ENCODE results near the gene MORN5.

Gene MORN5

GRCh38 chr9:122159026-122159924, at the start of gene MORN5, which contains the start of gene NDUFA8:
TSS of gene MORN5 (plus strand) at chr9:122159908. CDS start at chr9:122159973, 65 bp downstream.
TSS of gene NDUFA8 (minus strand) at chr9:122159779. CDS start at chr9:122159677, 102 bp downstream.
- peaks cover 7% of the 10 kb centered on the region for H3K4me1 ChIP-seq
- H3K36me3 ChIP-seq (ENCODE audit: control insufficient read depth, insufficient read depth, low read length): peaks cover 3% of the 10 kb centered on the region
- peak within 1 kb of the TSS; percentile 44 for H3K27ac ChIP-seq
- no peak for TF ChIP-seq CTCF (IDR thresholded peaks at IDR 0.05)
- peaks cover 15% of the 10 kb centered on the region for H3K79me2 ChIP-seq
- peak within 1 kb of the TSS; percentile 97 for H3K4me3 ChIP-seq (ENCODE audit: low read depth, low read length)
- H2AFZ ChIP-seq: peak within 1 kb of the TSS; percentile 86
- H3K27me3 ChIP-seq (ENCODE audit: control insufficient read depth, insufficient read depth, low read length): no peaks in the 10 kb centered on the region
- peak within 1 kb of the TSS; percentile 89 for H3K4me2 ChIP-seq (ENCODE audit: low read length)
- no peak within 1 kb of the TSS for H3K9ac ChIP-seq
- no peaks in the 10 kb centered on the region for H3K9me3 ChIP-seq (ENCODE audit: control insufficient read depth, low read length)

- no peak overlapping the region for H3K27ac ChIP-seq
- no peak for TF ChIP-seq CTCF (IDR thresholded peaks at IDR 0.05)
Measured at GRCh38 chr9:122110100-122110833, 49.4 kb upstream of the MORN5 start.

GRCh38 chr9:122111413-122112085, 48.2 kb upstream of the MORN5 start:
- no peak overlapping the region for H2AFZ ChIP-seq
- H3K4me2 ChIP-seq (ENCODE audit: low read length): no peak overlapping the region
- no peaks in the 10 kb centered on the region for H3K9me3 ChIP-seq (ENCODE audit: control insufficient read depth, low read length)
- no peak overlapping the region for H3K27ac ChIP-seq
- no peaks in the 10 kb centered on the region for H3K27me3 ChIP-seq (ENCODE audit: control insufficient read depth, insufficient read depth, low read length)
- no peak for TF ChIP-seq CTCF (IDR thresholded peaks at IDR 0.05)
- no peaks in the 10 kb centered on the region for H3K36me3 ChIP-seq (ENCODE audit: control insufficient read depth, insufficient read depth, low read length)
- H3K79me2 ChIP-seq: no peaks in the 10 kb centered on the region
- H3K4me3 ChIP-seq (ENCODE audit: low read depth, low read length): no peak overlapping the region
- H3K4me1 ChIP-seq: no peaks in the 10 kb centered on the region
- no peak overlapping the region for H3K9ac ChIP-seq

More at GRCh38 chr9:122110100-122110833, 49.4 kb upstream of the MORN5 start:
- Histone ChIP-seq H3K27me3 (ENCODE audit: control insufficient read depth, insufficient read depth, low read length) (no peaks in the 10 kb centered on the region), H3K4me1 (no peaks in the 10 kb centered on the region), H3K4me2 (ENCODE audit: low read length) (no peak overlapping the region), H3K4me3 (ENCODE audit: low read depth, low read length) (no peak overlapping the region), H2AFZ (no peak overlapping the region), H3K36me3 (ENCODE audit: control insufficient read depth, insufficient read depth, low read length) (no peaks in the 10 kb centered on the region), H3K79me2 (no peaks in the 10 kb centered on the region), H3K9me3 (ENCODE audit: control insufficient read depth, low read length) (no peaks in the 10 kb centered on the region), H3K9ac (no peak overlapping the region)

GRCh38 chr9:122112238-122112637, 47.5 kb upstream of the MORN5 start:
- Histone ChIP-seq H3K4me1 (no peaks in the 10 kb centered on the region), H3K4me3 (ENCODE audit: low read depth, low read length) (no peak overlapping the region), H3K9ac (no peak overlapping the region), H3K36me3 (ENCODE audit: control insufficient read depth, insufficient read depth, low read length) (no peaks in the 10 kb centered on the region), H3K4me2 (ENCODE audit: low read length) (no peak overlapping the region), H3K79me2 (no peaks in the 10 kb centered on the region), H3K27me3 (ENCODE audit: control insufficient read depth, insufficient read depth, low read length) (no peaks in the 10 kb centered on the region), H3K9me3 (ENCODE audit: control insufficient read depth, low read length) (no peaks in the 10 kb centered on the region), H3K27ac (no peak overlapping the region), H2AFZ (no peak overlapping the region)
- TF ChIP-seq CTCF (IDR thresholded peaks at IDR 0.05): no peak
